D721Med (cell line): ENCODE data around the gene CCDC102B.

ENCODE experiments used
- DNase-seq: peaks from one replicate; pipeline ENCODE4 v3.0.0; 2011; ENCODE audit warnings: low spot score; ENCODE audit not compliant: insufficient read length
- FAIRE-seq: peaks from 2 replicates; lab custom pipeline; 2011; peaks lifted over from hg19 to GRCh38; lab: Jason Lieb, UNC
- CTCF ChIP-seq: IDR thresholded peaks from 2 replicates; pipeline ENCODE4 v1.5.1; 2012; ENCODE audit warnings: mild to moderate bottlenecking, control low read depth; ENCODE audit not compliant: insufficient read depth; ENCODE audit errors: missing control alignments

CCDC102B gene

GRCh38 chr18:68887410-68887809 is 89.5 kb downstream of the CCDC102B start:
- DNase-seq (no peak), FAIRE-seq (no peak)
- no peak for TF ChIP-seq CTCF

GRCh38 chr18:68893354-68893753 is 95.5 kb downstream of the CCDC102B start:
- no peak for FAIRE-seq
- no peak for TF ChIP-seq CTCF
- no peak for DNase-seq

- FAIRE-seq (no peak), DNase-seq (no peak)
- no peak for TF ChIP-seq CTCF
These were observed 99.4 kb downstream of the CCDC102B start for GRCh38 chr18:68897286-68897685.

GRCh38 chr18:68909579-68909978 is 111.7 kb downstream of the CCDC102B start:
- FAIRE-seq (no peak), DNase-seq (no peak)
- TF ChIP-seq CTCF = no peak

GRCh38 chr18:68915061-68915460 is 117.2 kb downstream of the CCDC102B start:
- DNase-seq (no peak), FAIRE-seq (no peak)
- TF ChIP-seq CTCF = no peak

GRCh38 chr18:68916734-68917133 is 118.9 kb downstream of the CCDC102B start:
- FAIRE-seq = no peak
- no peak for DNase-seq
- no peak for TF ChIP-seq CTCF

GRCh38 chr18:68918216-68918615 is 120.3 kb downstream of the CCDC102B start:
- DNase-seq = no peak
- FAIRE-seq = no peak
- TF ChIP-seq CTCF = no peak
